Thoracic aorta (tissue), 2 donors: ENCODE results near the gene ABLIM1. TPM values are rescaled to one million over a fixed set of nuclear protein-coding genes. Genes with fewer than 3 reads are reported as not detected.

Experiments used
- ATAC-seq: fragments of 150-250 bp; one replicate; pipeline ENCODE4 v1.8.0; 2017; ENCODE audit warnings: low read depth; ENCODE audit not compliant: insufficient number of reproducible peaks, low FRiP score
- DNase-seq: peaks from one replicate; pipeline ENCODE4 v3.0.0-alpha.2; 2020; ENCODE audit warnings: low spot score
- H3K27ac ChIP-seq, 2 donors: fragments of 200-600 bp; sonication (generic); 1 replicate in 1 of 2; 2 replicates in 1 of 2; pipeline ENCODE4 v1.5.1; 2016; ENCODE audit warnings: mild to moderate bottlenecking in 2 of 2, moderate library complexity in 2 of 2
- H3K27me3 ChIP-seq: fragments of 200-600 bp; sonication (generic); replicated peaks from 2 replicates; pipeline ENCODE4 v1.6.0; 2016; ENCODE audit warnings: mild to moderate bottlenecking; ENCODE audit not compliant: insufficient read depth
- H3K36me3 ChIP-seq: fragments of 200-600 bp; sonication (generic); one replicate; pipeline ENCODE4 v1.5.1; 2016
- H3K4me1 ChIP-seq, 2 donors: fragments of 200-600 bp; sonication (generic); 1 replicate in 1 of 2; 2 replicates in 1 of 2; pipeline versions ENCODE4 v1.5.1 to v1.6.0; 2016; ENCODE audit warnings: low read depth in 2 of 2, mild to moderate bottlenecking in 1 of 2; ENCODE audit not compliant: control insufficient read depth in 1 of 2
- H3K4me3 ChIP-seq: fragments of 200-600 bp; sonication (generic); 2 replicates; pipeline ENCODE4 v1.5.1; 2016; ENCODE audit warnings: mild to moderate bottlenecking
- H3K9me3 ChIP-seq: fragments of 200-600 bp; sonication (generic); 2 replicates; pipeline ENCODE4 v1.5.1; 2016
- CTCF ChIP-seq: fragments of 200-600 bp; sonication (generic); IDR thresholded peaks from one replicate; pipeline ENCODE4 v1.5.1; 2019; ENCODE audit warnings: antibody characterized with exemption
- total RNA-seq, 2 donors: library from RNA; depleted of rRNA; stranded (reverse); fragments of >200 nt; gene quantifications; one replicate each; pipeline versions ENCODE4 v1.1.0 to v1.2.3, GENCODE V29; 2016

Gene ABLIM1
- total RNA-seq, 2 donors from 2014 or later: 47.5 to 111 TPM

GRCh38 chr10:114436941-114437340 lies 221.1 kb downstream of the ABLIM1 start:
- Histone ChIP-seq H3K27ac (no peak overlapping the region), H3K27me3 (no peaks in the 10 kb centered on the region), H3K4me3 (no peak overlapping the region), H3K9me3 (no peaks in the 10 kb centered on the region), H3K36me3 (peaks cover 4% of the 10 kb centered on the region), H3K4me1 (no peaks in the 10 kb centered on the region)
- no peak for DNase-seq
- no peak for ATAC-seq
- no peak for TF ChIP-seq CTCF

DNA sequence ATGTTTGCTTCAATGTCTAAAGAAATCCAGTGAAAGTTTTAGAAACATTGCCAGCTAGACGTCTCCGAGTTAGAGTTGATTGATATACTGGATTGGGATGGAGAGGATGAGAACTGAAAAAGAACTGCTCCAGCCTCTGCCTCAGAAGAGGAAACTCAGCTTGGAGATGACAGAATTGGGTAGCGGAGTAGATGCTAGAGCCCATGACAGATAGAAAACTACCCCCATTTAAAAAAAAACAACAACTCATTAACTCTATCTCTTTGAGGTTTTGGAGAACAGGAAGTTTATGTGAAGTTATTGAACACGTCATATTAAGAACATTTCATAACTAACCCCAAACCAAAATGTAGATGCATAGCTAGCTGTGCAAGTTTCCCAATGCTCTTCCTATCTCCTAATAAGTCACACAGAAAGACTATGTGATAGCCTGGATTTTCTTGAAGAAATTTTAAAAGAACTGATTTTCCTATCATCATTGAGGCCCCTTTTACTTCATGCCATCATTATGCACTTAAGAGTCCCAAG lies 225.4 kb downstream of the ABLIM1 start:
- no peak for DNase-seq
- no peak overlapping the region for H3K27ac ChIP-seq
- H3K4me3 ChIP-seq: no peak overlapping the region
- H3K4me1 ChIP-seq: peaks cover 0 to 3% of the 10 kb centered on the region in 2 donors
- H3K36me3 ChIP-seq: no peaks in the 10 kb centered on the region
- ATAC-seq: no peak
- TF ChIP-seq CTCF: no peak
- no peaks in the 10 kb centered on the region for H3K27me3 ChIP-seq
- H3K9me3 ChIP-seq: no peaks in the 10 kb centered on the region

- Histone ChIP-seq H3K27ac (no peak overlapping the region), H3K9me3 (no peaks in the 10 kb centered on the region), H3K4me1 (peaks cover 6 to 13% of the 10 kb centered on the region in 2 donors), H3K36me3 (no peaks in the 10 kb centered on the region), H3K4me3 (no peak overlapping the region), H3K27me3 (no peaks in the 10 kb centered on the region)
- DNase-seq (no peak), ATAC-seq (no peak)
- TF ChIP-seq CTCF: no peak
Observed at GRCh38 chr10:114431414-114432135, 226.5 kb downstream of the ABLIM1 start.

- no peak for ATAC-seq
- no peak overlapping the region for H3K27ac ChIP-seq
- H3K4me1 ChIP-seq: peaks cover 6 to 21% of the 10 kb centered on the region in 2 donors
- no peak for TF ChIP-seq CTCF
- no peaks in the 10 kb centered on the region for H3K27me3 ChIP-seq
- no peaks in the 10 kb centered on the region for H3K36me3 ChIP-seq
- H3K4me3 ChIP-seq: no peak overlapping the region
- H3K9me3 ChIP-seq: no peaks in the 10 kb centered on the region
- no peak for DNase-seq
Observed at GRCh38 chr10:114430688-114431413, 227.2 kb downstream of the ABLIM1 start.

DNA sequence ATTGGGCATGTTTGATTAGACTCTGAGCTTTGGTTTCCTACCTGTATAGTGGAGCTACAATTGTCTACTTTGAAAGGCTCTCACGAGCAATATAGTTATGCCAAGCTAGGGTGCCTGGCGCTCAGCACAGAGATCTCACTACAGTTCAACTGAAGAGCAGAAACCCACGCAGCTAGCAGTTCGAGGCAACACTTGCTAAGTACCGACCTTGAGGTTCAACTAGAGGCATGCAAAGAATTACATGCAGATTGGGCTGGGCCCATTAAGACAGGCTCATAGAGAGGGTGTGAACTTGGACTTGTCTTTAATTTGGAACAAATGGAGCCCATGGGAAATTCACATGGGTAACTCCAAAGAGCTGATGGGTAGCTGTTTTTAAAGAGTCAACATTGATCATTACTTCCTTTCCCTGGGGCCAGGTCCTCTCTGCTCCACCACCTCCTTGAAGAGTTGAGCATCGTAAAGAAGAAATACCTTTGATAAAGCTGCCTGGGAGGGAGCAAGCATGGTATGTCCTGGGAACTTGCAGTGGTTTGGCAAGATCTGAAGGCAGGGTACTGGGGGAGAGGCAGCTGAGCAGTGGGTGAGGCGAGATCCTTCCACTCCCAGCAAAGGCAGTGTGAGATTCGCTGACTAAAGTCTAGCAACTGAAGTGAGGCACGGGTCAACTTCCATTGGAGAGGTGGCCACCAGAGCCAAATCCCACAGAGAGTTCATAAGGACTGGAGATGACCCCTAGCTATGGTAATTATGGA lies 228.3 kb downstream of the ABLIM1 start:
- H3K27me3 ChIP-seq: no peaks in the 10 kb centered on the region
- H3K9me3 ChIP-seq: no peaks in the 10 kb centered on the region
- H3K4me3 ChIP-seq: no peak overlapping the region
- H3K27ac ChIP-seq: no peak overlapping the region
- no peaks in the 10 kb centered on the region for H3K36me3 ChIP-seq
- no peak for TF ChIP-seq CTCF
- ATAC-seq: no peak
- H3K4me1 ChIP-seq: peaks cover 6 to 22% of the 10 kb centered on the region in 2 donors
- no peak for DNase-seq
